ENCODE data around the gene SLC2A5. TPM values are rescaled to one million over a fixed set of nuclear protein-coding genes. Genes with fewer than 3 reads are reported as not detected.
"Not testable (repeated sequence)": the region's sequence is repeated elsewhere in the genome, so short reads cannot be mapped to it uniquely, and the experiment has no call there.

The SLC2A5 gene
- total and polyA plus RNA-seq, 4 donors = 0.16 to 2.8 (median 1.5) TPM

- no peak for TF ChIP-seq CTCF (IDR thresholded peaks at IDR 0.05; ENCODE audit: control extremely low read depth, extremely low read depth)
- Histone ChIP-seq H3K36me3 (ENCODE audit: control insufficient read depth in 4 of 4, insufficient read depth in 4 of 4, low read length in 4 of 4) (no peaks in the 10 kb centered on the region), H3K27me3 (ENCODE audit: control insufficient read depth in 3 of 3, insufficient read depth in 3 of 3, low read length in 2 of 3) (no peaks in the 10 kb centered on the region), H3K4me3 (no peak overlapping the region), H3K27ac (ENCODE audit: low read depth in 1 of 2, low read length in 1 of 2) (no peak overlapping the region), H3K4me1 (ENCODE audit: control insufficient read depth in 5 of 5, insufficient read depth in 5 of 5, low read length in 5 of 5) (peaks cover 0 to 7% (median 0%) of the 10 kb centered on the region in 5 donors), H3K9me3 (ENCODE audit: control insufficient read depth in 4 of 4, insufficient read depth in 3 of 4, low read length in 3 of 4) (peaks cover 0 to 17% (median 3%) of the 10 kb centered on the region in 4 donors), H3K9ac (ENCODE audit: insufficient read depth in 1 of 2, low read length in 2 of 2) (no peak overlapping the region)
- WGBS, 2 donors = 93 to 95% methylated on average over 2 of the region's 2 CpGs
- ATAC-seq (ENCODE audit: insufficient read depth, low FRiP score) (no peak), DNase-seq (no peak)
Observed at GRCh38 chr1:9035226-9035625, 34.2 kb downstream of the SLC2A5 start.

GRCh38 chr1:9033363-9033762, 36.1 kb downstream of the SLC2A5 start:
- Histone ChIP-seq H3K4me3 (no peak overlapping the region), H3K9ac (ENCODE audit: insufficient read depth in 1 of 2, low read length in 2 of 2) (no peak overlapping the region), H3K9me3 (ENCODE audit: control insufficient read depth in 4 of 4, insufficient read depth in 3 of 4, low read length in 3 of 4) (peaks cover 0 to 17% (median 5%) of the 10 kb centered on the region in 4 donors), H3K4me1 (ENCODE audit: control insufficient read depth in 5 of 5, insufficient read depth in 5 of 5, low read length in 5 of 5) (peaks cover 0 to 5% (median 0%) of the 10 kb centered on the region in 5 donors), H3K36me3 (ENCODE audit: control insufficient read depth in 4 of 4, insufficient read depth in 4 of 4, low read length in 4 of 4) (no peaks in the 10 kb centered on the region), H3K27ac (ENCODE audit: low read depth in 1 of 2, low read length in 1 of 2) (no peak overlapping the region), H3K27me3 (ENCODE audit: control insufficient read depth in 3 of 3, insufficient read depth in 3 of 3, low read length in 2 of 3) (no peaks in the 10 kb centered on the region)
- ATAC-seq (ENCODE audit: insufficient read depth, low FRiP score) (no peak), DNase-seq (no peak)
- 68 to 71% methylated on average over 5 of the region's 5 CpGs for WGBS, 2 donors
- TF ChIP-seq CTCF (IDR thresholded peaks at IDR 0.05; ENCODE audit: control extremely low read depth, extremely low read depth) = no peak

DNA sequence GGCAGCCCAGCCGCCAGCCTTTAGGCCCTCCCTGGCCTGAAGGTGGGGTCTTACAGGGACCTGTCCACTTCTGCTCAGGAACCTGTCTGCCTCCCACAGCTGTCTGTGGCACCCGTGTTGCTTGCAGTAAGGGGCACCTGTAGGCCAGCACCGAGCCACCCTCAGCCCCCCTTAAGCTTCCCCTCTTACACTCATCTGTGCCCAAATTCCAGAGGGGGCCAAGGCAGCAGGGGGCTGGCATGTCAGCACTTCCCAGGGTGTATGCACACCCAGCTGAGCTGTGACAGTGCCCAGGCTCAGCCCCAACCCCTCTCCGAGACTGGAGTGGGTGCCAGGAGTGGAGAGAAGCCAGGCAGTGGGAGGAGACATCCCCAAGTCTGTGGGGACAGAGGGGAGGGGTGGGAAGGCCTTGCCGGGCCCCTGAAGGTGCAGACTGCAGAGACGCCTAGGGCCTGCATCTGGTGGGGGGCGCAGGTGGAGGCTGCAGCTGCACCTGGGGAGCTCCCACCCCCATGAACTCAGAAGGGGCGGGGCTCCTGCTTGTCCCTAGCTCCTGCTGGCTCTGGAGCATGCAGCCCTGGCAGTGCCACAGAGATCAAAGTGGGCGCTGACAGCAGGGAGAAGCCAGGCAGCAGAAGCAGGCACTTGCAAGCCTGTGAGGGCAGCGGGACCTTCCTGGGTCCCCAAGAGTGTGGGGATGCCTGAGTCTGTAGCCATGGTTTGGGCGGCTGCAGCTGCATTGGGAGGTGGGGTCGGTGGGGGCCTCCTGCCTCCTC, 37.8 kb downstream of the SLC2A5 start:
- Histone ChIP-seq H3K9me3 (ENCODE audit: control insufficient read depth in 4 of 4, insufficient read depth in 3 of 4, low read length in 3 of 4) (peaks cover 0 to 17% (median 5%) of the 10 kb centered on the region in 4 donors), H3K4me1 (ENCODE audit: control insufficient read depth in 5 of 5, insufficient read depth in 5 of 5, low read length in 5 of 5) (peaks cover 0 to 5% (median 0%) of the 10 kb centered on the region in 5 donors), H3K27me3 (ENCODE audit: control insufficient read depth in 3 of 3, insufficient read depth in 3 of 3, low read length in 2 of 3) (no peaks in the 10 kb centered on the region), H3K4me3 (no peak overlapping the region), H3K9ac (ENCODE audit: insufficient read depth in 1 of 2, low read length in 2 of 2) (no peak overlapping the region), H3K27ac (ENCODE audit: low read depth in 1 of 2, low read length in 1 of 2) (no peak overlapping the region), H3K36me3 (ENCODE audit: control insufficient read depth in 4 of 4, insufficient read depth in 4 of 4, low read length in 4 of 4) (no peaks in the 10 kb centered on the region)
- ATAC-seq (ENCODE audit: insufficient read depth, low FRiP score) (no peak), DNase-seq (no peak)
- 86 to 97% methylated on average over 11 to 12 of the region's 12 CpGs for WGBS, 2 donors
- no peak for TF ChIP-seq CTCF (IDR thresholded peaks at IDR 0.05; ENCODE audit: control extremely low read depth, extremely low read depth)

GRCh38 chr1:9031077-9031476, 38.4 kb downstream of the SLC2A5 start:
- not testable (repeated sequence) for ATAC-seq (ENCODE audit: insufficient read depth, low FRiP score); H3K27me3 ChIP-seq (ENCODE audit: control insufficient read depth in 3 of 3, insufficient read depth in 3 of 3, low read length in 2 of 3); DNase-seq; H3K27ac ChIP-seq (ENCODE audit: low read depth in 1 of 2, low read length in 1 of 2); H3K4me3 ChIP-seq; H3K36me3 ChIP-seq (ENCODE audit: control insufficient read depth in 4 of 4, insufficient read depth in 4 of 4, low read length in 4 of 4); H3K4me1 ChIP-seq (ENCODE audit: control insufficient read depth in 5 of 5, insufficient read depth in 5 of 5, low read length in 5 of 5); H3K9ac ChIP-seq (ENCODE audit: insufficient read depth in 1 of 2, low read length in 2 of 2)
- 83 to 86% methylated on average over 4 of the region's 4 CpGs for WGBS, 2 donors
- peaks cover 0 to 17% (median 5%) of the 10 kb centered on the region in 4 donors for H3K9me3 ChIP-seq (ENCODE audit: control insufficient read depth in 4 of 4, insufficient read depth in 3 of 4, low read length in 3 of 4)

Measured in lung (tissue), 12 donors.